ENCODE data around the gene LRRFIP1.

DNA sequence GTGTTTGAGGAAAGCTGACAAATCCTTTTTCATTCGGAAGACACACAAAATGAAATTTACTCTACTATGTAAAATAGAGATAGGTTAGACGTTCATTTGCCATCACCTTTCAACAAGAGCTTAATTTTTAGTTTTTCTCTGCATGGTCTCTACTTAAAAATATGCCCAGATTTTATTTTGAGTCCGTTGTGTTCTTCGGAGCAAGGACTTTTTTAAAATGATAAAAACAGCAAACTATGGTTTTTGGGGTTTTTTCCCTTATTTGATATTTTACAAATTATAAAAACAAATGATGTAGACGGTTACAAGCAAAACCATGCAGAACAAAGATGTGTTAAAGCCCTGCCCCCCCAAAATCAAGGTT lies 117.8 kb downstream of the LRRFIP1 start:
- TF ChIP-seq CTCF (IDR thresholded peaks at IDR 0.05 in 8 of 11, conservative IDR thresholded peaks at IDR 0.05 in 3 of 11) = peak in 4 of 11 experiments; percentile 26 to 51 (median 40)
- TF ChIP-seq POLR2A (IDR thresholded peaks at IDR 0.05) = no peak
- TF ChIP-seq POLR2AphosphoS5 (IDR thresholded peaks at IDR 0.05) = no peak

All from spleen (tissue), 7 donors.